HCT116 (cell line): ENCODE results near the gene PADI2. TPM values are rescaled to one million over a fixed set of nuclear protein-coding genes. Genes with fewer than 3 reads are reported as not detected.

Experiments used
- ATAC-seq: fragments of 200-7000 bp; cut with Tn5 transposase; 2 replicates; pipeline ENCODE4 v1.9.1; 2020; ENCODE audit warnings: mild to moderate bottlenecking, moderate library complexity
- BruUV-seq: library from RNA; stranded (reverse); fragments of 400-500 nt; replicated peaks from 2 replicates; lab custom pipeline; 2021; lab: Mats Ljungman, UMichigan
- CTCF ChIA-PET: fragments of 300-600 bp; sonication (Branson Sonifier 250); formaldehyde crosslinking; loops from one replicate; lab custom pipeline; 2021; ENCODE audit warnings: antibody characterized with exemption; lab: Charles Lee
- POLR2A ChIA-PET: fragments of 300-600, 350-600 bp; sonication (Branson Sonifier 250); formaldehyde crosslinking; loops from one replicate; lab custom pipeline; 2021; ENCODE audit warnings: antibody characterized with exemption; lab: Charles Lee
- RAD21 ChIA-PET, 2 experiments: fragments of 300-600 bp; sonication (Branson Sonifier 250); formaldehyde crosslinking; loops; one replicate each; lab custom pipeline; 2023; ENCODE audit warnings: low total read pairs in 2 of 2; ENCODE audit not compliant: uncharacterized antibody in 2 of 2, unreplicated experiment in 2 of 2, low non-redundant PET in 1 of 2; lab: Charles Lee
- DNase-seq: peaks from one replicate; pipeline ENCODE4 v3.0.0-alpha.2; 2010; ENCODE audit warnings: low read depth, low spot score
- H2AFZ ChIP-seq: fragments of 200-600 bp; shearing (Covaris generic), sonication (generic); 2 replicates; pipeline ENCODE4 v1.6.1; 2017; ENCODE audit warnings: low read depth, mixed run types, mixed read lengths, antibody characterized with exemption, low read length; ENCODE audit not compliant: poor library complexity, severe bottlenecking
- H3K27ac ChIP-seq: 2 replicates; pipeline ENCODE4 v1.5.1; 2012; ENCODE audit warnings: low read depth, low read length
- H3K27me3 ChIP-seq: fragments of 200-600 bp; sonication (generic); 2 replicates; pipeline ENCODE4 v1.6.1; 2016; ENCODE audit warnings: mixed run types, low read length, mixed read lengths; ENCODE audit not compliant: insufficient read depth
- H3K36me3 ChIP-seq, 2 experiments: fragments of 200-500 bp in 1 of 2; fragments of 200-600 bp in 1 of 2; sonication (Bioruptor generic) in 1 of 2; sonication (generic) in 1 of 2; 2 replicates each; pipeline versions ENCODE4 v1.5.1 to v1.6.1; 2014 to 2016; ENCODE audit warnings: low read length in 2 of 2, inconsistent platforms in 1 of 2, mixed read lengths in 1 of 2, mixed run types in 1 of 2; ENCODE audit not compliant: insufficient read depth in 2 of 2, control insufficient read depth in 1 of 2
- H3K4me1 ChIP-seq, 2 experiments: fragments of 200-600 bp in 1 of 2; sonication (generic) in 1 of 2; 2 replicates each; pipeline versions ENCODE4 v1.5.1 to v1.6.1; 2012 to 2017; ENCODE audit warnings: low read length in 2 of 2, inconsistent platforms in 1 of 2, mild to moderate bottlenecking in 1 of 2, mixed read lengths in 1 of 2, mixed run types in 1 of 2, moderate library complexity in 1 of 2; ENCODE audit not compliant: insufficient read depth in 2 of 2, control insufficient read depth in 1 of 2
- H3K4me2 ChIP-seq: fragments of 200-600 bp; sonication (generic); 2 replicates; pipeline ENCODE4 v1.6.1; 2017; ENCODE audit warnings: mixed run types, low read length, mixed read lengths
- H3K4me3 ChIP-seq, 2 experiments: fragments of 200-600 bp in 1 of 2; sonication (generic) in 1 of 2; replicated peaks in 1 of 2; 2 replicates each; pipeline ENCODE4 v1.5.1; 2011 to 2016; ENCODE audit warnings: low read length in 2 of 2, control low read depth in 1 of 2, low read depth in 1 of 2, mild to moderate bottlenecking in 1 of 2, mixed read lengths in 1 of 2, mixed run types in 1 of 2
- H3K79me2 ChIP-seq: fragments of 200-600 bp; sonication (generic); 2 replicates; pipeline ENCODE4 v1.6.1; 2017; ENCODE audit warnings: mild to moderate bottlenecking, mixed run types, low read length, moderate library complexity, mixed read lengths; ENCODE audit not compliant: insufficient read depth
- H3K9ac ChIP-seq: fragments of 200-600 bp; sonication (generic); 2 replicates; pipeline ENCODE4 v1.6.1; 2016; ENCODE audit warnings: low read length, mixed read lengths
- H3K9me2 ChIP-seq: fragments of 200-600 bp; sonication (generic), shearing (Covaris generic); 2 replicates; pipeline ENCODE4 v1.6.1; 2017; ENCODE audit warnings: mixed run types, mild to moderate bottlenecking, moderate library complexity; ENCODE audit not compliant: insufficient read depth
- H3K9me3 ChIP-seq, 2 experiments: fragments of 200-500 bp in 1 of 2; fragments of 200-600 bp in 1 of 2; sonication (Bioruptor generic) in 1 of 2; sonication (generic) in 1 of 2; 2 replicates each; pipeline ENCODE4 v1.6.1; 2014 to 2017; ENCODE audit warnings: low read length in 2 of 2, mixed read lengths in 2 of 2, inconsistent platforms in 1 of 2, low read depth in 1 of 2, mild to moderate bottlenecking in 1 of 2, mixed run types in 1 of 2, moderate library complexity in 1 of 2; ENCODE audit not compliant: control insufficient read depth in 1 of 2, insufficient read depth in 1 of 2
- H4K20me1 ChIP-seq: fragments of 200-600 bp; sonication (generic), shearing (Covaris generic); 2 replicates; pipeline ENCODE4 v1.6.1; 2017; ENCODE audit warnings: mixed run types, mild to moderate bottlenecking, moderate library complexity; ENCODE audit not compliant: insufficient read depth
- ATF3 ChIP-seq: IDR thresholded peaks from 2 replicates; pipeline ENCODE4 v1.6.1; 2012
- CBX3 ChIP-seq: IDR thresholded peaks from 2 replicates; pipeline ENCODE4 v1.6.1; 2012; ENCODE audit warnings: low read depth
- CTCF ChIP-seq, 3 experiments: fragments of 200-600 bp in 1 of 3; sonication (generic) in 1 of 3; IDR thresholded peaks in 2 of 3; conservative IDR thresholded peaks in 1 of 3; 2 replicates each; pipeline ENCODE4 v1.5.1; 2012 to 2017; ENCODE audit warnings: low read depth in 2 of 3, low read length in 2 of 3, antibody characterized with exemption in 1 of 3, borderline replicate concordance in 1 of 3, control low read depth in 1 of 3, mild to moderate bottlenecking in 1 of 3, mixed read lengths in 1 of 3, mixed run types in 1 of 3, moderate library complexity in 1 of 3; ENCODE audit not compliant: insufficient read depth in 1 of 3
- EGR1 ChIP-seq: IDR thresholded peaks from 2 replicates; pipeline ENCODE4 v1.6.1; 2012; ENCODE audit warnings: low read depth
- ELF1 ChIP-seq: IDR thresholded peaks from 2 replicates; pipeline ENCODE4 v1.6.1; 2012; ENCODE audit warnings: low read depth, borderline replicate concordance
- JUND ChIP-seq: IDR thresholded peaks from 2 replicates; pipeline ENCODE4 v1.6.1; 2012
- MAX ChIP-seq: IDR thresholded peaks from 2 replicates; pipeline ENCODE4 v1.6.1; 2012
- RAD21 ChIP-seq: IDR thresholded peaks from 2 replicates; pipeline ENCODE4 v1.6.1; 2012; ENCODE audit warnings: low read depth, mild to moderate bottlenecking
- REST ChIP-seq: IDR thresholded peaks from 2 replicates; pipeline ENCODE4 v1.6.1; 2012; ENCODE audit warnings: low read depth
- SP1 ChIP-seq: IDR thresholded peaks from 2 replicates; pipeline ENCODE4 v1.6.1; 2012; ENCODE audit warnings: low read depth
- TCF7L2 ChIP-seq: IDR thresholded peaks from 2 replicates; pipeline ENCODE4 v1.7.0; 2011; ENCODE audit warnings: borderline replicate concordance, inconsistent platforms; ENCODE audit not compliant: insufficient read depth, insufficient read length; ENCODE audit errors: extremely low read depth
- YY1 ChIP-seq: IDR thresholded peaks from 2 replicates; pipeline ENCODE4 v1.6.1; 2011; ENCODE audit warnings: low read length, low read depth, moderate library complexity, mild to moderate bottlenecking; ENCODE audit not compliant: insufficient replicate concordance; ENCODE audit errors: extremely low read depth
- ZFX ChIP-seq: fragments of 450-650 bp; IDR thresholded peaks from 2 replicates; pipeline ENCODE4 v1.6.1; 2017
- ZNF274 ChIP-seq: fragments of 200-500 bp; sonication (Bioruptor generic); IDR thresholded peaks from 2 replicates; pipeline ENCODE4 v1.6.1; 2014; ENCODE audit warnings: mild to moderate bottlenecking, low read depth, low read length, inconsistent platforms
- intact Hi-C: fragments of 100-400 bp; cut with micrococcal nuclease; formaldehyde crosslinking; loops from 2 replicates; pipeline ENCODE4 v1.10.0; 2022
- total RNA-seq: library from RNA; stranded (reverse); gene quantifications from one replicate; pipeline ENCODE4 v1.2.1, GENCODE V29; 2021; ENCODE audit not compliant: unreplicated experiment

PADI2 gene
- total RNA-seq, 1 experiment from 2014 or later: 2.7 TPM

GRCh38 chr1:17155257-17155920, 36.1 kb upstream of the PADI2 start:
- no peaks in the 10 kb centered on the region for H3K79me2 ChIP-seq

GRCh38 chr1:17149771-17150170, 30.5 kb upstream of the PADI2 start:
- Histone ChIP-seq H3K36me3 (no peaks in the 10 kb centered on the region), H3K4me1 (no peaks in the 10 kb centered on the region), H3K4me3 (no peak overlapping the region), H3K4me2 (no peak overlapping the region), H3K9me3 (peaks cover 0 to 8% of the 10 kb centered on the region in 2 experiments; a peak in 1 of 4 replicates), H4K20me1 (no peaks in the 10 kb centered on the region), H3K9ac (no peak overlapping the region), H3K27me3 (peaks cover 4% of the 10 kb centered on the region; the same call in 1 of the 2 replicates), H3K27ac (no peak overlapping the region), H3K9me2 (no peaks in the 10 kb centered on the region), H2AFZ (no peak overlapping the region), H3K79me2 (no peaks in the 10 kb centered on the region)
- no TSS peak for BruUV-seq
- ChIA-PET POLR2A (no interaction called here), CTCF (no interaction called here), RAD21 (no interaction called here)
- ATAC-seq (no peak), DNase-seq (no peak)
- intact Hi-C loops: no loop called here
- TF ChIP-seq ZFX: no peak
- no peak for TF ChIP-seq ZNF274
- no peak for TF ChIP-seq RAD21
- no peak for TF ChIP-seq ELF1
- TF ChIP-seq YY1: no peak
- no peak for TF ChIP-seq EGR1
- no peak for TF ChIP-seq MAX
- TF ChIP-seq CBX3: no peak
- TF ChIP-seq ATF3: no peak
- TF ChIP-seq SP1: no peak
- TF ChIP-seq TCF7L2: no peak
- TF ChIP-seq JUND: no peak
- TF ChIP-seq REST: no peak
- TF ChIP-seq CTCF (IDR thresholded peaks at IDR 0.05 in 2 of 3, conservative IDR thresholded peaks at IDR 0.05 in 1 of 3; ENCODE audit: borderline replicate concordance in 1 of 3, insufficient read depth in 1 of 3, low read depth in 2 of 3, low read length in 2 of 3): no peak

More at GRCh38 chr1:17155257-17155920, 36.1 kb upstream of the PADI2 start:
- ChIA-PET RAD21 (no interaction called here), CTCF (no interaction called here), POLR2A (no interaction called here)
- Histone ChIP-seq H2AFZ (no peak overlapping the region), H3K9me2 (no peaks in the 10 kb centered on the region), H3K4me1 (no peaks in the 10 kb centered on the region), H3K36me3 (no peaks in the 10 kb centered on the region), H3K27me3 (no peaks in the 10 kb centered on the region), H3K27ac (no peak overlapping the region), H3K9ac (no peak overlapping the region), H3K4me2 (no peak overlapping the region), H3K9me3 (peaks cover 0 to 11% of the 10 kb centered on the region in 2 experiments; a peak in 1 of 4 replicates), H3K4me3 (no peak overlapping the region), H4K20me1 (no peaks in the 10 kb centered on the region)
- no TSS peak for BruUV-seq
- TF ChIP-seq ELF1 (no peak), CBX3 (peak; percentile 95), SP1 (no peak)
- no peak for ATAC-seq
- no peak for DNase-seq
- intact Hi-C loops: no loop called here
